IMR-90 (cell line): Measurements from ENCODE around the gene UST. TPM values are rescaled to one million over a fixed set of nuclear protein-coding genes. Genes with fewer than 3 reads are reported as not detected.

ENCODE experiments used
- ATAC-seq: fragments of 200-7000 bp; cut with Tn5 transposase; 2 replicates; pipeline ENCODE4 v1.9.1; 2020; ENCODE audit warnings: low read depth, mild to moderate bottlenecking, moderate library complexity
- BruUV-seq: library from RNA; stranded (reverse); fragments of 400-500 nt; replicated peaks from 2 replicates; lab custom pipeline; 2021; lab: Mats Ljungman, UMichigan
- CTCF ChIA-PET: fragments of 300-600 bp; formaldehyde crosslinking; extraction: SDS; loops from one replicate; lab custom pipeline; 2021; ENCODE audit warnings: antibody characterized with exemption; lab: Yijun Ruan, JAX
- POLR2A ChIA-PET: fragments of 300-600 bp; sonication (Branson Sonifier 250); formaldehyde crosslinking; loops from one replicate; lab custom pipeline; 2022; ENCODE audit warnings: antibody characterized with exemption; ENCODE audit not compliant: unreplicated experiment; lab: Charles Lee
- DNase-seq: peaks from one replicate; pipeline ENCODE4 v3.0.0; 2013
- H2AFZ ChIP-seq: replicated peaks from 2 replicates; pipeline ENCODE3; 2013; ENCODE audit warnings: low read length, mild to moderate bottlenecking; ENCODE audit not compliant: poor library complexity
- H2AK5ac ChIP-seq: 2 replicates; pipeline ENCODE4 v1.6.1; 2013; ENCODE audit warnings: low read depth, low read length, inconsistent platforms
- H2AK9ac ChIP-seq: replicated peaks from 2 replicates; pipeline ENCODE3; 2013; ENCODE audit warnings: mild to moderate bottlenecking, low read depth, low read length, moderate library complexity; ENCODE audit not compliant: poor library complexity
- H2BK120ac ChIP-seq: 2 replicates; pipeline ENCODE4 v1.6.1; 2013; ENCODE audit warnings: low read depth, low read length, inconsistent platforms
- H2BK15ac ChIP-seq: 3 replicates; pipeline ENCODE4 v1.6.1; 2013; ENCODE audit warnings: low read depth, low read length, inconsistent platforms
- H2BK20ac ChIP-seq: 2 replicates; pipeline ENCODE4 v1.6.1; 2013; ENCODE audit warnings: low read depth, mild to moderate bottlenecking, inconsistent platforms, low read length, moderate library complexity
- H2BK5ac ChIP-seq: 2 replicates; pipeline ENCODE4 v1.6.1; 2013; ENCODE audit warnings: mild to moderate bottlenecking, low read depth, low read length, inconsistent platforms; ENCODE audit not compliant: poor library complexity, severe bottlenecking
- H3K14ac ChIP-seq: replicated peaks from 2 replicates; pipeline ENCODE4 v1.6.1; 2013; ENCODE audit warnings: low read depth, low read length, inconsistent platforms
- H3K18ac ChIP-seq: 2 replicates; pipeline ENCODE4 v1.6.1; 2013; ENCODE audit warnings: low read depth, low read length, control low read depth
- H3K23ac ChIP-seq: 2 replicates; pipeline ENCODE4 v1.6.1; 2013; ENCODE audit warnings: low read depth, low read length, inconsistent platforms
- H3K27ac ChIP-seq: 2 replicates; pipeline ENCODE4 v1.5.1; 2013; ENCODE audit warnings: mild to moderate bottlenecking, control low read depth, low read length; ENCODE audit not compliant: insufficient read depth
- H3K27me3 ChIP-seq: 2 replicates; pipeline ENCODE4 v1.6.1; 2013; ENCODE audit warnings: low read length; ENCODE audit not compliant: control insufficient read depth, insufficient read depth
- H3K36me3 ChIP-seq: 2 replicates; pipeline ENCODE4 v1.6.1; 2013; ENCODE audit warnings: low read length, mixed read lengths; ENCODE audit not compliant: control insufficient read depth, insufficient read depth
- H3K4ac ChIP-seq: 2 replicates; pipeline ENCODE4 v1.6.1; 2013; ENCODE audit warnings: low read depth, low read length, inconsistent platforms
- H3K4me1 ChIP-seq: 2 replicates; pipeline ENCODE4 v1.6.1; 2013; ENCODE audit warnings: low read length, mixed read lengths; ENCODE audit not compliant: control insufficient read depth, insufficient read depth
- H3K4me2 ChIP-seq: 2 replicates; pipeline ENCODE4 v1.6.1; 2013; ENCODE audit warnings: low read depth, mild to moderate bottlenecking, control low read depth, low read length, moderate library complexity
- H3K4me3 ChIP-seq: 2 replicates; pipeline ENCODE4 v1.5.1; 2013; ENCODE audit warnings: low read depth, mild to moderate bottlenecking, control low read depth, low read length, moderate library complexity; ENCODE audit not compliant: insufficient read depth
- H3K56ac ChIP-seq: 2 replicates; pipeline ENCODE4 v1.6.1; 2013; ENCODE audit warnings: low read length, inconsistent platforms; ENCODE audit not compliant: insufficient read depth; ENCODE audit errors: extremely low read depth
- H3K79me1 ChIP-seq, 2 experiments: 2 replicates each; pipeline ENCODE4 v1.6.1; 2013; ENCODE audit warnings: low read length in 2 of 2, inconsistent platforms in 1 of 2, low read depth in 1 of 2
- H3K9ac ChIP-seq: 2 replicates; pipeline ENCODE4 v1.6.1; 2013; ENCODE audit warnings: low read depth, low read length, control low read depth
- H3K9me1 ChIP-seq: 2 replicates; pipeline ENCODE4 v1.6.1; 2013; ENCODE audit warnings: low read length, inconsistent platforms; ENCODE audit not compliant: insufficient read depth
- H3K9me3 ChIP-seq: 2 replicates; pipeline ENCODE4 v1.6.1; 2013; ENCODE audit warnings: low read length; ENCODE audit not compliant: control insufficient read depth, insufficient read depth
- H4K20me1 ChIP-seq: 2 replicates; pipeline ENCODE4 v1.6.1; 2013; ENCODE audit warnings: low read length, inconsistent platforms; ENCODE audit not compliant: insufficient read depth
- H4K5ac ChIP-seq: 2 replicates; pipeline ENCODE4 v1.6.1; 2013; ENCODE audit warnings: mild to moderate bottlenecking, low read depth, low read length, control low read depth
- H4K8ac ChIP-seq, 2 experiments: 2 replicates each; pipeline ENCODE4 v1.6.1; 2013; ENCODE audit warnings: low read depth in 2 of 2, low read length in 2 of 2, control low read depth in 1 of 2, inconsistent platforms in 1 of 2
- H4K91ac ChIP-seq: 2 replicates; pipeline ENCODE4 v1.6.1; 2013; ENCODE audit warnings: low read depth, low read length, inconsistent platforms; ENCODE audit not compliant: insufficient read depth
- CEBPB ChIP-seq: IDR thresholded peaks from 2 replicates; pipeline ENCODE4 v1.6.1; 2012; ENCODE audit warnings: low read depth, low read length, improper control_type of control experiment
- CHD1 ChIP-seq: IDR thresholded peaks from 2 replicates; pipeline ENCODE4 v1.6.1; 2012; ENCODE audit warnings: low read depth, low read length, improper control_type of control experiment
- CTCF ChIP-seq: conservative IDR thresholded peaks from 2 replicates; pipeline ENCODE4 v1.5.1; 2012; ENCODE audit warnings: mild to moderate bottlenecking, low read depth, low read length, improper control_type of control experiment
- ELK1 ChIP-seq: fragments of 150-350 bp; IDR thresholded peaks from 2 replicates; pipeline ENCODE4 v1.6.1; 2016; ENCODE audit warnings: low read depth, mild to moderate bottlenecking, low read length, moderate library complexity, borderline replicate concordance
- FOS ChIP-seq: fragments of 150-350 bp; IDR thresholded peaks from 2 replicates; pipeline ENCODE4 v1.6.1; 2016; ENCODE audit warnings: low read depth, low read length
- MAFK ChIP-seq: IDR thresholded peaks from 2 replicates; pipeline ENCODE4 v1.6.1; 2012; ENCODE audit warnings: low read depth, low read length, improper control_type of control experiment
- MAZ ChIP-seq: IDR thresholded peaks from 2 replicates; pipeline ENCODE4 v1.6.1; 2012; ENCODE audit warnings: low read depth, mild to moderate bottlenecking, low read length, improper control_type of control experiment, moderate library complexity, borderline replicate concordance
- NFE2L2 ChIP-seq: fragments of 150-350 bp; IDR thresholded peaks from 2 replicates; pipeline ENCODE4 v1.6.1; 2016; ENCODE audit warnings: low read depth, mild to moderate bottlenecking, low read length
- RAD21 ChIP-seq: IDR thresholded peaks from 2 replicates; pipeline ENCODE4 v1.6.1; 2012; ENCODE audit warnings: low read length, improper control_type of control experiment
- RCOR1 ChIP-seq: IDR thresholded peaks from 2 replicates; pipeline ENCODE4 v1.6.1; 2012; ENCODE audit warnings: mild to moderate bottlenecking, low read length, improper control_type of control experiment; ENCODE audit not compliant: insufficient replicate concordance
- RFX5 ChIP-seq: IDR thresholded peaks from 2 replicates; pipeline ENCODE4 v1.8.0; 2012; ENCODE audit warnings: low read depth, mild to moderate bottlenecking, low read length, moderate library complexity
- SMC3 ChIP-seq: fragments of 150-350 bp; IDR thresholded peaks from 2 replicates; pipeline ENCODE4 v1.6.1; 2016; ENCODE audit warnings: low read depth, mild to moderate bottlenecking, antibody characterized with exemption, low read length, moderate library complexity
- USF2 ChIP-seq: fragments of 150-350 bp; IDR thresholded peaks from 2 replicates; pipeline ENCODE4 v1.6.1; 2017; ENCODE audit warnings: mild to moderate bottlenecking, antibody characterized with exemption, low read length, low read depth
- WGBS, 2 experiments: methylation state at CpG; one replicate each; pipeline versions ENCODE4 v1.1.5 to v1.1.7; 2013; ENCODE audit warnings: missing lambda C conversion rate in 2 of 2; ENCODE audit not compliant: insufficient read length in 1 of 2; ENCODE audit errors: extremely low coverage in 2 of 2; 5-methylcytosine and 5-hydroxymethylcytosine counted together
- dilution Hi-C: fragments of 300-500 bp; cut with HindIII; formaldehyde crosslinking; loops from one replicate; pipeline ENCODE4 v1.14.3; 2018; ENCODE audit warnings: low sequenced_read_pairs; ENCODE audit not compliant: unreplicated experiment
- in situ Hi-C: fragments of 300-500 bp; cut with MboI; formaldehyde crosslinking; loops from 3 replicates; pipeline ENCODE4 v1.14.3; 2019; ENCODE audit warnings: low sequenced_read_pairs, inconsistent platforms, mixed read lengths
- intact Hi-C: fragments of 100-400 bp; cut with micrococcal nuclease; formaldehyde crosslinking; loops from 2 replicates; pipeline ENCODE4 v1.10.0; 2022
- polyA plus RNA-seq, 3 experiments: library from polyadenylated mRNA; depleted of rRNA; stranded (reverse); fragments of >200 nt; gene quantifications; 2 replicates each; pipeline ENCODE4 v1.2.3, GENCODE V29; 2012; ENCODE audit warnings: low replicate concordance in 1 of 3
- total RNA-seq: library from RNA; depleted of rRNA; stranded (reverse); fragments of >200 nt; gene quantifications from 2 replicates; pipeline ENCODE4 v1.2.3, GENCODE V29; 2012

Gene UST
- total and polyA plus RNA-seq, 2 of the 4 experiments (the other 2 are of a cell fraction) = 7.7 to 13.8 TPM

GRCh38 chr6:148703900-148704299, 42.9 kb upstream of the UST start:
- ChIA-PET CTCF (interaction anchor here (1.9 kb wide), 1 partner anchor 126 kb away, joined by 5 read pairs; no protein-coding TSS in a partner anchor), POLR2A (interaction anchor here (0.6 to 1.2 kb wide), 3 partner anchors 17 to 305 kb away, joined by 4 to 6 read pairs (median 4); no protein-coding TSS in a partner anchor)
- no CpG with 5 or more reads among the region's 2 CpGs for WGBS, 2 experiments
- in situ Hi-C loops = no loop called here
- no peak overlapping the region for H2BK5ac ChIP-seq
- no peak overlapping the region for H3K4ac ChIP-seq
- H3K79me1 ChIP-seq = no peaks in the 10 kb centered on the region
- no peak overlapping the region for H2AK9ac ChIP-seq
- H2AFZ ChIP-seq = no peak overlapping the region
- no peak overlapping the region for H2BK15ac ChIP-seq
- no peak overlapping the region for H3K14ac ChIP-seq
- H4K91ac ChIP-seq = no peak overlapping the region
- no peak overlapping the region for H3K56ac ChIP-seq
- H3K27ac ChIP-seq = no peak overlapping the region
- intact Hi-C loops = no loop called here
- no peaks in the 10 kb centered on the region for H3K9me1 ChIP-seq
- H3K9me3 ChIP-seq = no peaks in the 10 kb centered on the region
- ATAC-seq (no peak), DNase-seq (no peak)
- H3K9ac ChIP-seq = no peak overlapping the region
- no peak overlapping the region for H4K5ac ChIP-seq
- H3K4me2 ChIP-seq = no peak overlapping the region
- dilution Hi-C loops = no loop called here
- no peak overlapping the region for H2BK120ac ChIP-seq
- no peak overlapping the region for H2AK5ac ChIP-seq
- peaks cover 2% of the 10 kb centered on the region; the same call in 1 of the 2 replicates for H3K4me1 ChIP-seq
- no peak overlapping the region for H4K8ac ChIP-seq
- no peaks in the 10 kb centered on the region for H3K27me3 ChIP-seq
- H3K36me3 ChIP-seq = no peaks in the 10 kb centered on the region
- no peak overlapping the region for H2BK20ac ChIP-seq
- no peak overlapping the region for H3K23ac ChIP-seq
- H4K20me1 ChIP-seq = no peaks in the 10 kb centered on the region
- no TSS peak for BruUV-seq
- H3K18ac ChIP-seq = no peak overlapping the region
- TF ChIP-seq FOS (no peak), CTCF (no peak), RAD21 (no peak), CHD1 (no peak), RFX5 (no peak), NFE2L2 (no peak), ELK1 (no peak), USF2 (no peak), SMC3 (no peak), MAFK (no peak), RCOR1 (no peak), CEBPB (no peak), MAZ (no peak)
- no peak overlapping the region for H3K4me3 ChIP-seq
